Calu3 (cell line): ENCODE measurements around the gene HOXB4. TPM values are rescaled to one million over a fixed set of nuclear protein-coding genes. Genes with fewer than 3 reads are reported as not detected.

ENCODE experiments used
- BruUV-seq: library from RNA; stranded (reverse); fragments of 400-500 nt; replicated peaks from 2 replicates; lab custom pipeline; 2021; lab: Mats Ljungman, UMichigan
- CTCF ChIA-PET: fragments of 300-600 bp; sonication (Branson Sonifier 250); formaldehyde crosslinking; loops from one replicate; lab custom pipeline; 2022; ENCODE audit warnings: antibody characterized with exemption; lab: Charles Lee
- DNase-seq: peaks from one replicate; pipeline ENCODE4 v3.0.0; 2022
- H3K27ac Mint-ChIP-seq: one replicate; pipeline ENCODE4 v1.8.0; 2022; ENCODE audit warnings: mixed read lengths; ENCODE audit not compliant: unreplicated experiment
- H3K27me3 Mint-ChIP-seq: one replicate; pipeline ENCODE4 v1.8.0; 2022; ENCODE audit warnings: mixed read lengths; ENCODE audit not compliant: unreplicated experiment
- H3K36me3 Mint-ChIP-seq: one replicate; pipeline ENCODE4 v1.8.0; 2022; ENCODE audit warnings: mild to moderate bottlenecking, moderate library complexity, mixed read lengths; ENCODE audit not compliant: insufficient read depth, unreplicated experiment
- H3K4me1 Mint-ChIP-seq: one replicate; pipeline ENCODE4 v1.8.0; 2022; ENCODE audit warnings: mild to moderate bottlenecking, low read depth, mixed read lengths; ENCODE audit not compliant: unreplicated experiment
- H3K4me3 Mint-ChIP-seq: one replicate; pipeline ENCODE4 v1.8.0; 2022; ENCODE audit warnings: mild to moderate bottlenecking, low read depth, moderate library complexity, mixed read lengths; ENCODE audit not compliant: unreplicated experiment
- H3K9me3 Mint-ChIP-seq: one replicate; pipeline ENCODE4 v1.8.0; 2022; ENCODE audit warnings: low read depth, mixed read lengths; ENCODE audit not compliant: unreplicated experiment
- CTCF ChIP-seq: fragments of 200-600 bp; IDR thresholded peaks from one replicate; pipeline ENCODE4 v1.8.0; 2022; ENCODE audit warnings: antibody characterized with exemption; ENCODE audit not compliant: unreplicated experiment
- intact Hi-C: fragments of 100-400 bp; cut with micrococcal nuclease; formaldehyde crosslinking; loops from one replicate; pipeline ENCODE4 v1.10.0; 2022; ENCODE audit not compliant: unreplicated experiment
- total RNA-seq: library from RNA; stranded (reverse); gene quantifications from 2 replicates; pipeline ENCODE4 v1.2.3, GENCODE V29; 2022

HOXB4 gene
- total RNA-seq, 1 experiment from 2014 or later: 28.0 TPM

GRCh38 chr17:48542114-48542656, 36.0 kb downstream of the HOXB4 start:
- Mint-ChIP-seq H3K4me3 (peak overlapping the region; percentile 68), H3K27ac (peak overlapping the region; percentile 77), H3K36me3 (peaks cover 57% of the 10 kb centered on the region), H3K27me3 (peaks cover 56% of the 10 kb centered on the region), H3K4me1 (peaks cover 31% of the 10 kb centered on the region), H3K9me3 (no peaks in the 10 kb centered on the region)
- TF ChIP-seq CTCF: no peak
- intact Hi-C loops: loop anchor here (5.0 kb wide), 3 partner anchors 35 to 50 kb away; partner anchors contain the start of gene HOXB4
- DNase-seq: no peak
- CTCF ChIA-PET: interaction anchor here (0.9 to 2.2 kb wide), 3 partner anchors 13 to 37 kb away, joined by 4 to 5 read pairs (median 4); no protein-coding TSS in a partner anchor
- BruUV-seq: no TSS peak

- no peak for TF ChIP-seq CTCF
- H3K36me3 Mint-ChIP-seq: peaks cover 54% of the 10 kb centered on the region
- H3K27me3 Mint-ChIP-seq: peaks cover 56% of the 10 kb centered on the region
- no peaks in the 10 kb centered on the region for H3K9me3 Mint-ChIP-seq
- intact Hi-C loops: loop anchor here (5.0 kb wide), 3 partner anchors 34 to 49 kb away; partner anchors contain the start of gene HOXB4
- CTCF ChIA-PET: interaction anchor here (0.6 to 2.2 kb wide), 6 partner anchors 14 to 1024 kb away, joined by 3 to 5 read pairs (median 4); no protein-coding TSS in a partner anchor
- peaks cover 31% of the 10 kb centered on the region for H3K4me1 Mint-ChIP-seq
- BruUV-seq: no TSS peak
- DNase-seq: no peak
- peak overlapping the region; percentile 77 for H3K27ac Mint-ChIP-seq
- H3K4me3 Mint-ChIP-seq: peak overlapping the region; percentile 68
Observed at GRCh38 chr17:48541577-48542113, 36.5 kb downstream of the HOXB4 start.

DNA sequence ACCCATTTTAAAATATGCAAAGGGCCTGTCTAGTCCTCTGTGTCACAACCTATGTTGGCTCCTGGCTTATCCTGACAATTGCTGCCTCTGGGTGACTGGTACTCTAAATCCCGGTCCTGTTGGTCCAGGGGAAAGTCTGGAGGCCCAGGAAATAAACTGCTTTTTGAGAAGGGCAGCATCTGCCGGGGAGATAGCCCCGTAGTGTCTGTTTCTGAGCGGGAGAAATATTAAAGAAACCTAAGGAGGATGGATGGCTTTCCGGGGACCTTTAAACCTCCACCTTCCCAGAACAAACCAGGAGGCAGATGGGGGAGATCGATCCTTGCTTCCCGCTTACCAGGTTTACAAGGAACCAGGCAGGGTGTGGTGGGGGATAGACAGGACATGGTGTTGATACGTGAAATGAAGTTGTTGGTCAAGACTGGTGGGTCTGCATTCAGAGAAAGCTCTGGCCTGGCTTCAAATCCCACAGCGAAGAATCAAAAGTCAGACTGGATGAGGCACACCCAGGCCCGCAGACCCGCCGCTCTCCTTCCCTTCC, 37.0 kb downstream of the HOXB4 start:
- no TSS peak for BruUV-seq
- H3K27ac Mint-ChIP-seq: peak overlapping the region; percentile 77
- DNase-seq: no peak
- intact Hi-C loops: loop anchor here (5.0 kb wide), 3 partner anchors 34 to 49 kb away; partner anchors contain the start of gene HOXB4
- CTCF ChIA-PET: interaction anchor here (0.6 to 2.2 kb wide), 7 partner anchors 14 to 1024 kb away, joined by 3 to 5 read pairs (median 3); no protein-coding TSS in a partner anchor
- H3K9me3 Mint-ChIP-seq: no peaks in the 10 kb centered on the region
- no peak for TF ChIP-seq CTCF
- peak overlapping the region; percentile 68 for H3K4me3 Mint-ChIP-seq
- peaks cover 28% of the 10 kb centered on the region for H3K4me1 Mint-ChIP-seq
- H3K36me3 Mint-ChIP-seq: peaks cover 51% of the 10 kb centered on the region
- H3K27me3 Mint-ChIP-seq: peaks cover 56% of the 10 kb centered on the region

GRCh38 chr17:48540213-48540612, 37.9 kb downstream of the HOXB4 start:
- no peak overlapping the region for H3K27ac Mint-ChIP-seq
- H3K9me3 Mint-ChIP-seq: no peaks in the 10 kb centered on the region
- H3K4me3 Mint-ChIP-seq: no peak overlapping the region
- no TSS peak for BruUV-seq
- TF ChIP-seq CTCF: no peak
- intact Hi-C loops: loop anchor here (5.0 kb wide), 3 partner anchors 33 to 48 kb away; partner anchors contain the start of gene HOXB4
- peaks cover 51% of the 10 kb centered on the region for H3K27me3 Mint-ChIP-seq
- CTCF ChIA-PET: interaction anchor here (0.6 to 1.3 kb wide), 4 partner anchors 16 to 319 kb away, joined by 3 to 5 read pairs (median 4); no protein-coding TSS in a partner anchor
- no peak for DNase-seq
- H3K36me3 Mint-ChIP-seq: peaks cover 45% of the 10 kb centered on the region
- peaks cover 19% of the 10 kb centered on the region for H3K4me1 Mint-ChIP-seq
